Muscle layer of colon (tissue), 2 donors: ENCODE data around the gene TBC1D22B.
"Not testable (repeated sequence)": the region's sequence is repeated elsewhere in the genome, so short reads cannot be mapped to it uniquely, and the experiment has no call there.

Experiments used
- H3K27ac ChIP-seq: one replicate; pipeline ENCODE4 v1.7.0; 2013; ENCODE audit warnings: low read depth, mild to moderate bottlenecking, low read length, moderate library complexity
- H3K27me3 ChIP-seq, 2 donors: one replicate each; pipeline ENCODE4 v1.7.0; 2013; ENCODE audit warnings: low read length in 2 of 2, mild to moderate bottlenecking in 2 of 2; ENCODE audit not compliant: insufficient read depth in 2 of 2, control insufficient read depth in 1 of 2
- H3K36me3 ChIP-seq: one replicate; pipeline ENCODE4 v1.7.0; 2013; ENCODE audit warnings: mild to moderate bottlenecking, low read length; ENCODE audit not compliant: insufficient read depth
- H3K4me1 ChIP-seq: one replicate; pipeline ENCODE4 v1.7.0; 2013; ENCODE audit warnings: mild to moderate bottlenecking, low read length; ENCODE audit not compliant: insufficient read depth
- H3K4me3 ChIP-seq, 2 donors: one replicate each; pipeline ENCODE4 v1.7.0; 2013; ENCODE audit warnings: low read length in 2 of 2, low read depth in 1 of 2, mild to moderate bottlenecking in 1 of 2, moderate library complexity in 1 of 2
- H3K9ac ChIP-seq: one replicate; pipeline ENCODE4 v1.7.0; 2013; ENCODE audit warnings: low read length
- H3K9me3 ChIP-seq: one replicate; pipeline ENCODE4 v1.7.0; 2013; ENCODE audit warnings: mild to moderate bottlenecking, low read length
- donor health status: abdominal sarcoma.
- donor health status: Adenocarcinoma of cecum.

Gene TBC1D22B

GRCh38 chr6:37319156-37319555 is 61.6 kb downstream of the TBC1D22B start:
- Histone ChIP-seq H3K27ac (no peak overlapping the region), H3K9ac (no peak overlapping the region), H3K4me3 (no peak overlapping the region), H3K27me3 (no peaks in the 10 kb centered on the region), H3K4me1 (peaks cover 14% of the 10 kb centered on the region), H3K9me3 (no peaks in the 10 kb centered on the region), H3K36me3 (peaks cover 40% of the 10 kb centered on the region)

- H3K4me3 ChIP-seq = no peak overlapping the region
- no peaks in the 10 kb centered on the region for H3K27me3 ChIP-seq
- no peaks in the 10 kb centered on the region for H3K9me3 ChIP-seq
- H3K36me3 ChIP-seq = peaks cover 38% of the 10 kb centered on the region
- no peak overlapping the region for H3K27ac ChIP-seq
- H3K9ac ChIP-seq = no peak overlapping the region
- H3K4me1 ChIP-seq = peaks cover 21% of the 10 kb centered on the region
These were observed 62.4 kb downstream of the TBC1D22B start for GRCh38 chr6:37319856-37320480.

- Histone ChIP-seq H3K4me1 (peaks cover 23% of the 10 kb centered on the region), H3K9ac (no peak overlapping the region), H3K27me3 (no peaks in the 10 kb centered on the region), H3K36me3 (peaks cover 35% of the 10 kb centered on the region), H3K27ac (no peak overlapping the region), H3K4me3 (no peak overlapping the region), H3K9me3 (no peaks in the 10 kb centered on the region)
These were observed 63.1 kb downstream of the TBC1D22B start for GRCh38 chr6:37320646-37321045.

GRCh38 chr6:37321101-37321500 is 63.5 kb downstream of the TBC1D22B start:
- Histone ChIP-seq H3K4me3 (no peak overlapping the region), H3K27me3 (no peaks in the 10 kb centered on the region), H3K9me3 (no peaks in the 10 kb centered on the region), H3K27ac (no peak overlapping the region), H3K9ac (no peak overlapping the region), H3K36me3 (peaks cover 30% of the 10 kb centered on the region), H3K4me1 (peaks cover 23% of the 10 kb centered on the region)

GRCh38 chr6:37321516-37322415 is 64.2 kb downstream of the TBC1D22B start:
- Histone ChIP-seq H3K27me3 (no peaks in the 10 kb centered on the region), H3K4me1 (peaks cover 23% of the 10 kb centered on the region), H3K36me3 (peaks cover 24% of the 10 kb centered on the region), H3K27ac (no peak overlapping the region), H3K9ac (no peak overlapping the region), H3K4me3 (no peak overlapping the region), H3K9me3 (no peaks in the 10 kb centered on the region)

GRCh38 chr6:37323580-37323979 is 66.0 kb downstream of the TBC1D22B start:
- no peak overlapping the region for H3K9ac ChIP-seq
- no peaks in the 10 kb centered on the region for H3K9me3 ChIP-seq
- H3K27me3 ChIP-seq = no peaks in the 10 kb centered on the region
- H3K4me3 ChIP-seq = no peak overlapping the region
- peaks cover 6% of the 10 kb centered on the region for H3K36me3 ChIP-seq
- H3K4me1 ChIP-seq = peaks cover 23% of the 10 kb centered on the region
- no peak overlapping the region for H3K27ac ChIP-seq

- no peaks in the 10 kb centered on the region for H3K36me3 ChIP-seq
- H3K4me3 ChIP-seq = no peak overlapping the region
- no peaks in the 10 kb centered on the region for H3K9me3 ChIP-seq
- H3K27me3 ChIP-seq = no peaks in the 10 kb centered on the region
- H3K27ac ChIP-seq = no peak overlapping the region
- H3K9ac ChIP-seq = no peak overlapping the region
- peaks cover 23% of the 10 kb centered on the region for H3K4me1 ChIP-seq
These were observed 66.8 kb downstream of the TBC1D22B start for GRCh38 chr6:37324131-37325033.

- not testable (repeated sequence) for H3K4me1 ChIP-seq, H3K27ac ChIP-seq, H3K9ac ChIP-seq, H3K4me3 ChIP-seq, H3K27me3 ChIP-seq, H3K9me3 ChIP-seq
- H3K36me3 ChIP-seq = peaks cover 18% of the 10 kb centered on the region
These were observed 72.8 kb downstream of the TBC1D22B start for GRCh38 chr6:37330345-37330744.

- H3K27me3 ChIP-seq = no peaks in the 10 kb centered on the region
- peaks cover 18% of the 10 kb centered on the region for H3K36me3 ChIP-seq
- no peak overlapping the region for H3K27ac ChIP-seq
- H3K9me3 ChIP-seq = no peaks in the 10 kb centered on the region
- H3K4me1 ChIP-seq = no peaks in the 10 kb centered on the region
- no peak overlapping the region for H3K4me3 ChIP-seq
- no peak overlapping the region for H3K9ac ChIP-seq
These were observed 73.5 kb downstream of the TBC1D22B start for GRCh38 chr6:37331047-37331446.

- Histone ChIP-seq H3K9ac (no peak overlapping the region), H3K9me3 (no peaks in the 10 kb centered on the region)
These were observed 75.3 kb downstream of the TBC1D22B start for GRCh38 chr6:37332894-37333293.

GRCh38 chr6:37334047-37334446 is 76.5 kb downstream of the TBC1D22B start:
- no peak overlapping the region for H3K27ac ChIP-seq
- no peak overlapping the region for H3K4me3 ChIP-seq
- no peaks in the 10 kb centered on the region for H3K9me3 ChIP-seq
- H3K36me3 ChIP-seq = peaks cover 18% of the 10 kb centered on the region
- no peaks in the 10 kb centered on the region for H3K4me1 ChIP-seq
- H3K9ac ChIP-seq = no peak overlapping the region
- no peaks in the 10 kb centered on the region for H3K27me3 ChIP-seq

More at GRCh38 chr6:37332894-37333293, 75.3 kb downstream of the TBC1D22B start:
- no peaks in the 10 kb centered on the region for H3K27me3 ChIP-seq
- H3K4me1 ChIP-seq = no peaks in the 10 kb centered on the region
- H3K36me3 ChIP-seq = peaks cover 18% of the 10 kb centered on the region
- H3K4me3 ChIP-seq = no peak overlapping the region
- no peak overlapping the region for H3K27ac ChIP-seq
